Activated T-helper 1 cell treated with anti-CD3 and anti-CD28 coated beads, Interleukin-12 subunit alpha, Interleukin-12 subunit beta, Interleukin-2, Interleukin-4 antibody, amounts not matched to agents 30 ng/mL and 10 ng/mL and 1 ng/mL, durations not matched to agents 14 hours and 24 hours and 36 hours (primary cell): ENCODE measurements around the gene NECAB3. TPM values are rescaled to one million over a fixed set of nuclear protein-coding genes. Genes with fewer than 3 reads are reported as not detected.

ENCODE experiments used
- DNase-seq: peaks from one replicate; pipeline ENCODE4 v3.0.0; 2021; ENCODE audit warnings: low spot score
- H3K27ac Mint-ChIP-seq: one replicate; pipeline ENCODE4 v1.8.0; 2021; ENCODE audit warnings: mild to moderate bottlenecking, mixed read lengths
- H3K27me3 Mint-ChIP-seq: one replicate; pipeline ENCODE4 v1.8.0; 2022; ENCODE audit warnings: mild to moderate bottlenecking, moderate library complexity, mixed read lengths; ENCODE audit not compliant: insufficient read depth
- H3K36me3 Mint-ChIP-seq: one replicate; pipeline ENCODE4 v1.8.0; 2021; ENCODE audit warnings: low read depth, mixed read lengths
- H3K4me1 Mint-ChIP-seq: one replicate; pipeline ENCODE4 v1.8.0; 2021; ENCODE audit warnings: low read depth, mixed read lengths
- H3K4me3 Mint-ChIP-seq: one replicate; pipeline ENCODE4 v1.8.0; 2021; ENCODE audit warnings: mild to moderate bottlenecking, moderate library complexity, mixed read lengths
- H3K9me3 Mint-ChIP-seq: one replicate; pipeline ENCODE4 v1.8.0; 2021; ENCODE audit warnings: mixed read lengths
- intact Hi-C: fragments of 100-400 bp; cut with micrococcal nuclease; formaldehyde crosslinking; loops from one replicate; pipeline ENCODE4 v1.15.1; 2024
- total RNA-seq: library from RNA; stranded (reverse); gene quantifications from 2 replicates; pipeline ENCODE4 v1.2.3, GENCODE V29; 2022

NECAB3 gene
- total RNA-seq, 1 donor from 2014 or later = 30.7 TPM

- Mint-ChIP-seq H3K4me3 (peak overlapping the region; percentile 91), H3K36me3 (peaks cover 10% of the 10 kb centered on the region), H3K9me3 (no peaks in the 10 kb centered on the region), H3K27me3 (no peaks in the 10 kb centered on the region), H3K27ac (no peak overlapping the region), H3K4me1 (peaks cover 43% of the 10 kb centered on the region)
- no peak for DNase-seq
- intact Hi-C loops = no loop called here
Measured at GRCh38 chr20:33671573-33672288, 2.5 kb downstream of the NECAB3 start.

- Mint-ChIP-seq H3K4me3 (no peak overlapping the region), H3K4me1 (peaks cover 48% of the 10 kb centered on the region), H3K9me3 (no peaks in the 10 kb centered on the region), H3K27me3 (no peaks in the 10 kb centered on the region), H3K36me3 (peaks cover 13% of the 10 kb centered on the region), H3K27ac (no peak overlapping the region)
- intact Hi-C loops = no loop called here
- DNase-seq = no peak
Measured at GRCh38 chr20:33670715-33671499, 3.3 kb downstream of the NECAB3 start.

GRCh38 chr20:33669873-33670640 is 4.2 kb downstream of the NECAB3 start:
- intact Hi-C loops = loop anchor here (5.0 to 10.0 kb wide), 3 partner anchors 142 to 442 kb away; partner anchors contain the start of genes CHMP4B and EIF2S2
- Mint-ChIP-seq H3K4me1 (peaks cover 50% of the 10 kb centered on the region), H3K4me3 (no peak overlapping the region)

GRCh38 chr20:33669224-33669623 is 5.0 kb downstream of the NECAB3 start:
- Mint-ChIP-seq H3K27me3 (no peaks in the 10 kb centered on the region), H3K9me3 (no peaks in the 10 kb centered on the region), H3K4me3 (no peak overlapping the region), H3K36me3 (peaks cover 8% of the 10 kb centered on the region), H3K4me1 (peaks cover 54% of the 10 kb centered on the region), H3K27ac (no peak overlapping the region)
- no peak for DNase-seq
- intact Hi-C loops = loop anchor here (5.0 to 10.0 kb wide), 3 partner anchors 143 to 443 kb away; partner anchors contain the start of genes CHMP4B and EIF2S2

More at GRCh38 chr20:33669873-33670640, 4.2 kb downstream of the NECAB3 start:
- Mint-ChIP-seq H3K27me3 (no peaks in the 10 kb centered on the region), H3K27ac (peak overlapping the region; percentile 15), H3K9me3 (no peaks in the 10 kb centered on the region), H3K36me3 (peaks cover 8% of the 10 kb centered on the region)
- no peak for DNase-seq

GRCh38 chr20:33668466-33669155 is 5.6 kb downstream of the NECAB3 start:
- H3K9me3 Mint-ChIP-seq = no peaks in the 10 kb centered on the region
- no peak for DNase-seq
- no peak overlapping the region for H3K27ac Mint-ChIP-seq
- intact Hi-C loops = loop anchor here (1.0 to 10.0 kb wide), 5 partner anchors 63 to 444 kb away; partner anchors contain the start of genes CHMP4B, EIF2S2 and ZNF341
- no peaks in the 10 kb centered on the region for H3K27me3 Mint-ChIP-seq
- peaks cover 55% of the 10 kb centered on the region for H3K4me1 Mint-ChIP-seq
- H3K4me3 Mint-ChIP-seq = peak overlapping the region; percentile 82
- H3K36me3 Mint-ChIP-seq = peaks cover 8% of the 10 kb centered on the region

GRCh38 chr20:33667676-33668465 is 6.4 kb downstream of the NECAB3 start:
- Mint-ChIP-seq H3K36me3 (peaks cover 8% of the 10 kb centered on the region), H3K4me3 (peak overlapping the region; percentile 82), H3K4me1 (peaks cover 50% of the 10 kb centered on the region), H3K27ac (peak overlapping the region; percentile 58), H3K27me3 (no peaks in the 10 kb centered on the region), H3K9me3 (no peaks in the 10 kb centered on the region)
- DNase-seq = peak; percentile 77
- intact Hi-C loops = loop anchor here (1.0 to 10.0 kb wide), 7 partner anchors 63 to 444 kb away; partner anchors contain the start of genes CDK5RAP1, CHMP4B, EIF2S2 and SNTA1

GRCh38 chr20:33667245-33667675 is 7.0 kb downstream of the NECAB3 start:
- H3K27me3 Mint-ChIP-seq = no peaks in the 10 kb centered on the region
- peaks cover 49% of the 10 kb centered on the region for H3K4me1 Mint-ChIP-seq
- DNase-seq = no peak
- peaks cover 8% of the 10 kb centered on the region for H3K36me3 Mint-ChIP-seq
- peak overlapping the region; percentile 58 for H3K27ac Mint-ChIP-seq
- no peaks in the 10 kb centered on the region for H3K9me3 Mint-ChIP-seq
- peak overlapping the region; percentile 88 for H3K4me3 Mint-ChIP-seq
- intact Hi-C loops = loop anchor here (1.0 to 10.0 kb wide), 5 partner anchors 145 to 445 kb away; partner anchors contain the start of genes CDK5RAP1, CHMP4B, EIF2S2 and SNTA1

- Mint-ChIP-seq H3K27me3 (no peaks in the 10 kb centered on the region), H3K9me3 (no peaks in the 10 kb centered on the region), H3K27ac (peak within 1 kb of the TSS; percentile 86), H3K36me3 (peaks cover 8% of the 10 kb centered on the region), H3K4me1 (peaks cover 43% of the 10 kb centered on the region), H3K4me3 (peak within 1 kb of the TSS; percentile 88)
- intact Hi-C loops = loop anchor here (1.0 to 10.0 kb wide), 10 partner anchors 8 to 446 kb away; partner anchors contain the start of genes CBFA2T2, CDK5RAP1, CHMP4B and E2F1
- peak; percentile 78 for DNase-seq
Measured at GRCh38 chr20:33666293-33667244, 7.7 kb downstream of the NECAB3 start, which contains the start of gene ACTL10. Gene ACTL10, plus strand, starts transcription at chr20:33666943. Its CDS starts 555 bp downstream, at chr20:33667498.

- peaks cover 6% of the 10 kb centered on the region for H3K36me3 Mint-ChIP-seq
- H3K9me3 Mint-ChIP-seq = no peaks in the 10 kb centered on the region
- peak overlapping the region; percentile 86 for H3K4me3 Mint-ChIP-seq
- intact Hi-C loops = loop anchor here (5.0 to 10.0 kb wide), 3 partner anchors 148 to 448 kb away; partner anchors contain the start of genes CHMP4B and EIF2S2
- no peaks in the 10 kb centered on the region for H3K27me3 Mint-ChIP-seq
- H3K27ac Mint-ChIP-seq = peak overlapping the region; percentile 79
- no peak for DNase-seq
- peaks cover 39% of the 10 kb centered on the region for H3K4me1 Mint-ChIP-seq
Measured at GRCh38 chr20:33664762-33665144, 9.5 kb downstream of the NECAB3 start.

- H3K27me3 Mint-ChIP-seq = no peaks in the 10 kb centered on the region
- H3K9me3 Mint-ChIP-seq = no peaks in the 10 kb centered on the region
- H3K36me3 Mint-ChIP-seq = peaks cover 5% of the 10 kb centered on the region
- peaks cover 37% of the 10 kb centered on the region for H3K4me1 Mint-ChIP-seq
- H3K4me3 Mint-ChIP-seq = peak overlapping the region; percentile 86
- H3K27ac Mint-ChIP-seq = peak overlapping the region; percentile 79
- no peak for DNase-seq
- intact Hi-C loops = loop anchor here (10.0 kb wide), 1 partner anchor 289 kb away; no protein-coding TSS in a partner anchor
Measured at GRCh38 chr20:33664085-33664761, 10.0 kb downstream of the NECAB3 start.
